Fibroblast of lung (primary cell): Measurements from ENCODE around the gene GPX2.

Experiments
- EZH2 ChIP-seq: IDR thresholded peaks from 2 replicates; pipeline ENCODE4 v1.5.1; 2012; ENCODE audit warnings: low read length, control low read depth, mild to moderate bottlenecking; ENCODE audit errors: missing control alignments
- TF ChIP-seq, protein P1 (sequence below), 2 donors: IDR thresholded peaks in 1 of 2; conservative IDR thresholded peaks in 1 of 2; 1 replicate in 1 of 2; 2 replicates in 1 of 2; pipeline ENCODE4 v1.5.1; 2011 to 2012; ENCODE audit warnings: low read length in 2 of 2, control low read depth in 1 of 2, inconsistent platforms in 1 of 2, low read depth in 1 of 2, mild to moderate bottlenecking in 1 of 2

DNA sequence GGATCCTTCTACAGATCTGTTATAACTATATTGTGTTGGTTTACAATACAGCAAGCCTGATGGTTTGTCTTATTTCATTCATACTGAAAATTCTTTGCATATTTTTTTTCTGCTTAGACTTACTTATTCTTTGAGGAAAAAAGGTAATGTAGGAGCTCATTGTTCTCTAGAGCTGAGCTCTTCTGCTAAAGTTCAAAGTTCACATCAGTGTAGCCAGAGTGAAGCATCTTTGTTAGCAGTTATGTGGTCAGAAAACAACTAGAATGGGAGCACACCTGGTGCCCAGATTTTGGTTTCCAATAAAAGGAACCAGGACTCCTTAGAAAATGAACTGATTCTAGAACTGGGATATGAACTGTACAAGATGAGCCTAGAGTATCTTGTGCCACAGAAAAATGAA lies 10.3 kb downstream of the GPX2 start:
- no peak for TF ChIP-seq EZH2
- TF ChIP-seq, protein P1, sequence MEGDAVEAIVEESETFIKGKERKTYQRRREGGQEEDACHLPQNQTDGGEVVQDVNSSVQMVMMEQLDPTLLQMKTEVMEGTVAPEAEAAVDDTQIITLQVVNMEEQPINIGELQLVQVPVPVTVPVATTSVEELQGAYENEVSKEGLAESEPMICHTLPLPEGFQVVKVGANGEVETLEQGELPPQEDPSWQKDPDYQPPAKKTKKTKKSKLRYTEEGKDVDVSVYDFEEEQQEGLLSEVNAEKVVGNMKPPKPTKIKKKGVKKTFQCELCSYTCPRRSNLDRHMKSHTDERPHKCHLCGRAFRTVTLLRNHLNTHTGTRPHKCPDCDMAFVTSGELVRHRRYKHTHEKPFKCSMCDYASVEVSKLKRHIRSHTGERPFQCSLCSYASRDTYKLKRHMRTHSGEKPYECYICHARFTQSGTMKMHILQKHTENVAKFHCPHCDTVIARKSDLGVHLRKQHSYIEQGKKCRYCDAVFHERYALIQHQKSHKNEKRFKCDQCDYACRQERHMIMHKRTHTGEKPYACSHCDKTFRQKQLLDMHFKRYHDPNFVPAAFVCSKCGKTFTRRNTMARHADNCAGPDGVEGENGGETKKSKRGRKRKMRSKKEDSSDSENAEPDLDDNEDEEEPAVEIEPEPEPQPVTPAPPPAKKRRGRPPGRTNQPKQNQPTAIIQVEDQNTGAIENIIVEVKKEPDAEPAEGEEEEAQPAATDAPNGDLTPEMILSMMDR (conservative IDR thresholded peaks at IDR 0.05 in 1 of 2, IDR thresholded peaks at IDR 0.05 in 1 of 2; ENCODE audit: low read depth in 1 of 2, low read length in 2 of 2) = no peak
